GM12801 (cell line): ENCODE data around the gene ERGIC1.

Experiments used
- CTCF ChIP-seq: IDR thresholded peaks from one replicate; pipeline ENCODE4 v1.5.1; 2011; ENCODE audit warnings: control low read depth; ENCODE audit not compliant: insufficient read length; ENCODE audit errors: extremely low read depth

ERGIC1 gene

GRCh38 chr5:172985596-172985995 is 151.5 kb downstream of the ERGIC1 start:
- no peak for TF ChIP-seq CTCF

GRCh38 chr5:172988276-172988675 is 154.2 kb downstream of the ERGIC1 start:
- TF ChIP-seq CTCF = no peak

- no peak for TF ChIP-seq CTCF
Observed at GRCh38 chr5:172990776-172991175, 156.7 kb downstream of the ERGIC1 start.

GRCh38 chr5:172994405-172994804 is 160.4 kb downstream of the ERGIC1 start:
- no peak for TF ChIP-seq CTCF

- TF ChIP-seq CTCF = no peak
Observed at GRCh38 chr5:172999372-172999973, 165.4 kb downstream of the ERGIC1 start.

- no peak for TF ChIP-seq CTCF
Observed at GRCh38 chr5:172999974-173000373, 165.9 kb downstream of the ERGIC1 start.

- no peak for TF ChIP-seq CTCF
Observed at GRCh38 chr5:173001229-173001841, 167.3 kb downstream of the ERGIC1 start.
